ENCODE data around the gene SCAPER.

The SCAPER gene

DNA sequence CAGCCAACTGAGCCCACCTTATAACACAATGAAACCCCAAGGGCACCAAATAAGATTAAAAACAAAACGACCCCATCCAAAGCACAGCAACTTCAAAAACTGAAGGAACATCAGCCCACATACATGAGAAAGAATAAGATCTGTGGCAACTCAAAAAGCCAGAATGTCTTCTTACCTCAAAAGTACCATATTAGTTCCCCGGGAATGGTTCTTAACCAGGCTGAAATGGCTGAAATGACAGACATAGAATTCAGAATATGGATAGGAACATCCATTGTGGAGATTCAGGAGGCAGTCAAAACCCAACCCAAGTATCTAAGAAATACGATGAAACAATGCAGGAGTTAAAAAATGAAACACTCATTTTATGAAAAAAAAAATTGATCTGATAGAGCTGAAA lies 222.3 kb downstream of the SCAPER start:
- Histone ChIP-seq H3K27me3 (ENCODE audit: insufficient read depth, low read depth, severe bottlenecking) (no peaks in the 10 kb centered on the region), H3K9me3 (ENCODE audit: severe bottlenecking) (no peaks in the 10 kb centered on the region), H3K27ac (no peak overlapping the region), H3K4me3 (ENCODE audit: low read depth, low read length) (no peak overlapping the region), H3K36me3 (no peaks in the 10 kb centered on the region)
- no peak for DNase-seq
- no peak for TF ChIP-seq CTCF (IDR thresholded peaks at IDR 0.05; ENCODE audit: low read depth, low read length)

DNA sequence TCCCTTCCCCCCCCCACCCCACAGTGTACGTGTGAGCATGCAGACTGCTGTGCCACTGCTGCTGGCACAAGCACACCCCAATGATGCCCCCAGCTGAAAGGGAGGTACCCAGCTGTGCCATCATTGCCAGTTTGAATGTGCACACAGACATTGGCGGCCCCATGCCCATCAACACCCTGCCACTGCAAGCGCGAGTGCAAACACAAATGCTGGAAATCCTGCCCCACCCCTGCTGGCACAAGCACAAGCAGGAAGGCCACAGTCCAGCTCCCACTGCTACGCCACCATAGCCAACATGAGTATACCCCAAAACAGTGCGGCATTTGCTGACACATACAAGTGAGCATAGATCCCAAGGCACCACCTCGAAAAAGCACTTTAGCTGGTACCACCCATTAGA lies 222.9 kb downstream of the SCAPER start:
- Histone ChIP-seq H3K36me3 (no peaks in the 10 kb centered on the region), H3K4me3 (ENCODE audit: low read depth, low read length) (no peak overlapping the region), H3K27me3 (ENCODE audit: insufficient read depth, low read depth, severe bottlenecking) (no peaks in the 10 kb centered on the region), H3K27ac (no peak overlapping the region), H3K9me3 (ENCODE audit: severe bottlenecking) (no peaks in the 10 kb centered on the region)
- no peak for DNase-seq
- no peak for TF ChIP-seq CTCF (IDR thresholded peaks at IDR 0.05; ENCODE audit: low read depth, low read length)

GRCh38 chr15:76678766-76679165 lies 226.4 kb downstream of the SCAPER start:
- no peak for DNase-seq
- H3K27me3 ChIP-seq (ENCODE audit: insufficient read depth, low read depth, severe bottlenecking), result no peaks in the 10 kb centered on the region
- H3K36me3 ChIP-seq, result no peaks in the 10 kb centered on the region
- no peak overlapping the region for H3K27ac ChIP-seq
- no peak for TF ChIP-seq CTCF (IDR thresholded peaks at IDR 0.05; ENCODE audit: low read depth, low read length)
- H3K9me3 ChIP-seq (ENCODE audit: severe bottlenecking), result no peaks in the 10 kb centered on the region
- H3K4me3 ChIP-seq (ENCODE audit: low read depth, low read length), result no peak overlapping the region

DNA sequence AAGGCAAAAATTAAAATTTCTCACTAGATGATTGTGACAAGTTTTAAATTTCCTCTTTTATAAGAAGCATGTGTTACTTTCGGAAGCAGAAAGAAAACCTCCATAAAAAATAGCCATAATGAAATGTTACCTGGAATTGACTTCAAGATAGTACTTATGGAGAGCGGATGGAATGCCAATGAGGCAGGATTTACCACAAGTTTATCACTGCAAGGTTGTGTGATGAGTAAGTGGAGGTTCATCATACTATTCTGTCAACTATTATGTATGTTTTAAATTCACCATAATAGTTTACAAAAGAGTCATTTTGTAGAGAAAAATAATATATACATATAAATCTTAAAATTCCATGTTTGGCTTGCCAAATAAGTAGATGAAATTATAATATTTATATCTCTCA lies 230.3 kb downstream of the SCAPER start:
- Histone ChIP-seq H3K9me3 (ENCODE audit: severe bottlenecking) (no peaks in the 10 kb centered on the region), H3K4me3 (ENCODE audit: low read depth, low read length) (no peak overlapping the region), H3K36me3 (no peaks in the 10 kb centered on the region), H3K27me3 (ENCODE audit: insufficient read depth, low read depth, severe bottlenecking) (no peaks in the 10 kb centered on the region), H3K27ac (no peak overlapping the region)
- TF ChIP-seq CTCF (IDR thresholded peaks at IDR 0.05; ENCODE audit: low read depth, low read length), result no peak
- DNase-seq, result no peak

DNA sequence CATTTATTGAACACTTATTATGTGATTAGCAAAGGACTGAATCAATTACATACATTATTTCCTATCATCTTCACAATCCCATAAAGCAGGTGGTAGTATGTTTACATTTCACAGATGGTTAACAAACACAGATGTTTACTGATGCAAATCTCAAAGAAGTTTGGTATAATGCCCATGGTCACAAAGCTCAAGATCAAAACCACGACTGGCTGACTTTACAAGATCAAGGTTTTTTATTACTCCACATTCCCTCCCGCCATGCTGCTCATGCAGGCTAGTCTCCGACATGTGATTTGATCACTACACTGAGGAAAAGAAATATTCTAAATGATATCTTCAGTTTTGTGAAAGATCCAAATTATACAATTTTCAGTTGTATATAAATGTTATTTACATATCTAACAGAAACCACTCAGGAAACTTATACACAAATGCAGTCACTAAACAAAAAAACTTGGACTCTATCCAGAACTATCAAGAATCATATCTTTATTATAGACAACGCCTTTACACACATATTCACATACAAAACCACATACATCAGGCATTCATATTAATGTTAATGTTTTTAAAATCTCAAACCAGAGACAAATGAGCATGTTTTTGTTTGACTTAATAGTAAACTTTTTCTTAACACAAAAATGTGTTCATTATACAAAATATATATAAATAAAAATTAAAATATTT lies 235.5 kb downstream of the SCAPER start:
- no peak overlapping the region for H3K27ac ChIP-seq
- no peak for TF ChIP-seq CTCF (IDR thresholded peaks at IDR 0.05; ENCODE audit: low read depth, low read length)
- no peaks in the 10 kb centered on the region for H3K27me3 ChIP-seq (ENCODE audit: insufficient read depth, low read depth, severe bottlenecking)
- no peak for DNase-seq
- no peak overlapping the region for H3K4me3 ChIP-seq (ENCODE audit: low read depth, low read length)
- no peaks in the 10 kb centered on the region for H3K36me3 ChIP-seq
- no peaks in the 10 kb centered on the region for H3K9me3 ChIP-seq (ENCODE audit: severe bottlenecking)

DNA sequence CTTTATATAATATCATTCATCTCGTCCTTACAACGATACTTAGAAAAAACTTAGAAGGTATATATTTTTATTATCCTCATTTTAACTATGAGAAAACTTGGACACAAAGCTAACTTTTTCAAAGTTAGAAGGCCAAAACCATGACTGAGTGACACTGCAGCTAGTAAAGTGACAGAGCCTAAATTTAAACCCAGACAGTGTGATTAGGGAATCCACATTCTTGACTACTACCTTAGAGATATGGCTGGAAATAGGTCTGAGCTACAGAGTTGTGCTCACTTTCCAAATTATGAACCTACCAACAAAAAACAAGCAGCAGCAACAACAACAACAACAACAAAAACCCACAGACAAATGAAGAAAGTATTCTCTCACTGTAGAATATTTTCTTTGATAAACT lies 236.2 kb downstream of the SCAPER start:
- Histone ChIP-seq H3K36me3 (no peaks in the 10 kb centered on the region), H3K4me3 (ENCODE audit: low read depth, low read length) (no peak overlapping the region), H3K27me3 (ENCODE audit: insufficient read depth, low read depth, severe bottlenecking) (no peaks in the 10 kb centered on the region), H3K9me3 (ENCODE audit: severe bottlenecking) (no peaks in the 10 kb centered on the region), H3K27ac (no peak overlapping the region)
- no peak for TF ChIP-seq CTCF (IDR thresholded peaks at IDR 0.05; ENCODE audit: low read depth, low read length)
- DNase-seq, result no peak
